Right lobe of liver (tissue), 4 donors: ENCODE data around the gene ZNF512.

Experiments used
- POLR2A ChIP-seq: fragments of 450-650 bp; IDR thresholded peaks from one replicate; pipeline ENCODE4 v1.6.1; 2017; ENCODE audit warnings: antibody characterized with exemption, mild to moderate bottlenecking
- TF ChIP-seq, protein P1 (sequence below), 4 donors: fragments of 200-600 bp in 3 of 4; fragments of 450-650 bp in 1 of 4; IDR thresholded peaks; one replicate each; pipeline versions ENCODE4 v1.5.1 to v1.8.0; 2016 to 2022; ENCODE audit warnings: antibody characterized with exemption in 4 of 4, mild to moderate bottlenecking in 2 of 4
- donor health status: DM: no; HTN: no; CAD: no.
- donor health status: DM: no; HTN: no; CAD: no.
- donor health status: DM: no; HTN: yes; CAD: no.

DNA sequence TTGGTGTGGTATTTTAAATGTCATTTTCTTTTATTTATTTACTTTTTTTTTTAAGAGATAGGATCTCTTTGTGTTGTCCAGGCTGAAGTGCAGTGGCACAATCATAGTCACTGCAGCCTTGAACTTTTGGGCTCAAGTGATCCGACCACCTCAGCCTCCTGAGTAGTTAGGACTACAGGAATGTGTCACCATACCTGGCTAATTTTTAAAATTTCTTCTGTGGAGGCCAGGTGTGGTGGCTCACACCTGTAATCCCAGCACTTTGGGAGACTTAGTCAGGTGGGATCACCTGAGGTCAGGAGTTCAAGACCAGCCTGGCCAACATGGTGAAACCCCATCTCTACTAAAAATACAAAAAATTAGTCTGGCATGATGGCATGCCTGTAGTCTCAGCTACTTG is 33.5 kb upstream of the ZNF512 start:
- no peak for TF ChIP-seq POLR2A
- TF ChIP-seq, protein P1, sequence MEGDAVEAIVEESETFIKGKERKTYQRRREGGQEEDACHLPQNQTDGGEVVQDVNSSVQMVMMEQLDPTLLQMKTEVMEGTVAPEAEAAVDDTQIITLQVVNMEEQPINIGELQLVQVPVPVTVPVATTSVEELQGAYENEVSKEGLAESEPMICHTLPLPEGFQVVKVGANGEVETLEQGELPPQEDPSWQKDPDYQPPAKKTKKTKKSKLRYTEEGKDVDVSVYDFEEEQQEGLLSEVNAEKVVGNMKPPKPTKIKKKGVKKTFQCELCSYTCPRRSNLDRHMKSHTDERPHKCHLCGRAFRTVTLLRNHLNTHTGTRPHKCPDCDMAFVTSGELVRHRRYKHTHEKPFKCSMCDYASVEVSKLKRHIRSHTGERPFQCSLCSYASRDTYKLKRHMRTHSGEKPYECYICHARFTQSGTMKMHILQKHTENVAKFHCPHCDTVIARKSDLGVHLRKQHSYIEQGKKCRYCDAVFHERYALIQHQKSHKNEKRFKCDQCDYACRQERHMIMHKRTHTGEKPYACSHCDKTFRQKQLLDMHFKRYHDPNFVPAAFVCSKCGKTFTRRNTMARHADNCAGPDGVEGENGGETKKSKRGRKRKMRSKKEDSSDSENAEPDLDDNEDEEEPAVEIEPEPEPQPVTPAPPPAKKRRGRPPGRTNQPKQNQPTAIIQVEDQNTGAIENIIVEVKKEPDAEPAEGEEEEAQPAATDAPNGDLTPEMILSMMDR (IDR thresholded peaks at IDR 0.05), result no peak
